K562 (cell line): ENCODE results near the gene ATP13A4. TPM values are rescaled to one million over a fixed set of nuclear protein-coding genes. Genes with fewer than 3 reads are reported as not detected.

Experiments used
- ATAC-seq: fragments of 200-7000 bp; cut with Tn5 transposase; 3 replicates; pipeline ENCODE4 v1.9.1; 2020; ENCODE audit warnings: moderate library complexity
- BruUV-seq: library from RNA; stranded (reverse); fragments of 400-500 nt; replicated peaks from 2 replicates; lab custom pipeline; 2021; lab: Mats Ljungman, UMichigan
- CTCF ChIA-PET: fragments of 300-600 bp; formaldehyde crosslinking; extraction: SDS; loops from one replicate; lab custom pipeline; 2021; ENCODE audit warnings: low intra/inter-chr PET ratio; lab: Yijun Ruan, JAX
- POLR2A ChIA-PET: fragments of 300-600, 350-650 bp; sonication (Branson Sonifier 250); formaldehyde crosslinking; extraction: SDS; loops from one replicate; lab custom pipeline; 2021; ENCODE audit warnings: antibody characterized with exemption, inconsistent platforms; lab: Yijun Ruan, JAX
- DNase-seq, 4 experiments: peaks; one replicate each; pipeline versions ENCODE4 v3.0.0 to v3.0.0-alpha.2; 2011 to 2018; ENCODE audit warnings: low spot score in 3 of 4, mixed read lengths in 3 of 4; ENCODE audit errors: extremely low read depth in 1 of 4
- FAIRE-seq: peaks from 2 replicates; lab custom pipeline; 2011; peaks lifted over from hg19 to GRCh38; lab: Jason Lieb, UNC
- H2AFZ ChIP-seq: 2 replicates; pipeline ENCODE4 v1.6.0; 2011; ENCODE audit warnings: low read depth, low read length, control low read depth, inconsistent platforms
- H3K27ac ChIP-seq: fragments of 200-600 bp; 3 replicates; pipeline ENCODE4 v1.8.0; 2011; ENCODE audit warnings: low read depth, mild to moderate bottlenecking, control low read depth, inconsistent platforms, low read length, moderate library complexity, mixed read lengths; ENCODE audit errors: extremely low read depth
- H3K27me3 ChIP-seq, 2 experiments: fragments of 300-600 bp in 1 of 2; 2 replicates in 1 of 2; 3 replicates in 1 of 2; pipeline versions ENCODE4 v1.6.0 to v1.8.0; 2011; ENCODE audit warnings: inconsistent platforms in 2 of 2, low read length in 2 of 2, mild to moderate bottlenecking in 1 of 2, mixed read lengths in 1 of 2, moderate library complexity in 1 of 2; ENCODE audit not compliant: control insufficient read depth in 2 of 2, insufficient read depth in 2 of 2
- H3K36me3 ChIP-seq: fragments of 300-600 bp; 3 replicates; pipeline ENCODE4 v1.8.0; 2011; ENCODE audit warnings: mild to moderate bottlenecking, low read length, inconsistent platforms; ENCODE audit not compliant: control insufficient read depth, insufficient read depth
- H3K4me1 ChIP-seq, 2 experiments: fragments of 200-600 bp in 1 of 2; replicated peaks in 1 of 2; 2 replicates in 1 of 2; 3 replicates in 1 of 2; pipeline versions ENCODE4 v1.5.1 to v1.8.0; 2011; ENCODE audit warnings: inconsistent platforms in 2 of 2, low read length in 2 of 2, mild to moderate bottlenecking in 1 of 2, mixed read lengths in 1 of 2, moderate library complexity in 1 of 2; ENCODE audit not compliant: control insufficient read depth in 2 of 2, insufficient read depth in 2 of 2
- H3K4me2 ChIP-seq: 2 replicates; pipeline ENCODE4 v1.6.1; 2011; ENCODE audit warnings: low read length, control low read depth, inconsistent platforms, mixed read lengths; ENCODE audit not compliant: insufficient read depth
- H3K4me3 ChIP-seq: fragments of 200-600 bp; sonication (generic), shearing (Covaris generic); 2 replicates; pipeline ENCODE4 v1.5.1; 2016; ENCODE audit warnings: control low read depth, inconsistent platforms
- H3K79me2 ChIP-seq: fragments of 200-600 bp; 3 replicates; pipeline ENCODE4 v1.8.0; 2011; ENCODE audit warnings: low read length, inconsistent platforms; ENCODE audit not compliant: control insufficient read depth, insufficient read depth
- H3K9ac ChIP-seq, 2 experiments: 2 replicates each; pipeline versions ENCODE4 v1.6.0 to v1.6.1; 2011; ENCODE audit warnings: low read depth in 2 of 2, low read length in 2 of 2, control low read depth in 1 of 2, inconsistent platforms in 1 of 2, mild to moderate bottlenecking in 1 of 2, mixed read lengths in 1 of 2; ENCODE audit not compliant: insufficient read depth in 1 of 2
- H3K9me1 ChIP-seq: one replicate; pipeline ENCODE4 v1.6.0; 2011; ENCODE audit warnings: inconsistent platforms, mild to moderate bottlenecking, low read length, moderate library complexity; ENCODE audit not compliant: control insufficient read depth, insufficient read depth
- H3K9me3 ChIP-seq: replicated peaks from 2 replicates; pipeline ENCODE4 v1.5.1; 2011; ENCODE audit warnings: low read depth, low read length, inconsistent platforms; ENCODE audit not compliant: control insufficient read depth, insufficient read depth
- H4K20me1 ChIP-seq: replicated peaks from 2 replicates; pipeline ENCODE4 v1.6.1; 2011; ENCODE audit warnings: low read length, inconsistent platforms, mixed read lengths; ENCODE audit not compliant: control insufficient read depth, insufficient read depth
- ATF1 ChIP-seq, 2 experiments: fragments of 450-650 bp in 1 of 2; IDR thresholded peaks; 2 replicates each; pipeline ENCODE4 v1.6.1; 2016; ENCODE audit warnings: missing compliant biosample characterization in 1 of 2, missing genetic modification characterization in 1 of 2
- BCL6 ChIP-seq: fragments of 250-450 bp; sonication (Bioruptor Pico); IDR thresholded peaks from 2 replicates; pipeline ENCODE4 v1.4.0; 2020
- BDP1 ChIP-seq: IDR thresholded peaks from 3 replicates; pipeline ENCODE4 v1.6.1; 2011; ENCODE audit not compliant: insufficient read length, insufficient read depth
- CBFA2T2 ChIP-seq: fragments of 450-650 bp; conservative IDR thresholded peaks from 2 replicates; pipeline ENCODE4 v1.6.1; 2017; ENCODE audit warnings: mild to moderate bottlenecking
- CHCHD3 ChIP-seq: fragments of 250-450 bp; sonication (Bioruptor Pico); IDR thresholded peaks from 2 replicates; pipeline ENCODE4 v2.1.2; 2022; ENCODE audit warnings: mild to moderate bottlenecking
- CXXC5 ChIP-seq: fragments of 250-450 bp; sonication (Bioruptor Pico); IDR thresholded peaks from 2 replicates; pipeline ENCODE4 v1.8.0; 2022; ENCODE audit warnings: inconsistent platforms, mild to moderate bottlenecking, moderate library complexity
- FOXA3 ChIP-seq, 2 experiments: fragments of 450-650 bp in 1 of 2; sonication (generic) in 1 of 2; formaldehyde crosslinking; IDR thresholded peaks in 1 of 2; conservative IDR thresholded peaks in 1 of 2; 2 replicates each; pipeline versions ENCODE4 v1.4.0 to v1.8.0; 2020 to 2022; ENCODE audit warnings: mild to moderate bottlenecking in 2 of 2, missing genetic modification reagents in 1 of 2
- HMGN3 ChIP-seq: IDR thresholded peaks from 2 replicates; pipeline ENCODE4 v1.6.1; 2011; ENCODE audit warnings: borderline replicate concordance, low read depth, mild to moderate bottlenecking, mixed read lengths, low read length; ENCODE audit not compliant: insufficient read length; ENCODE audit errors: extremely low read depth
- MCM5 ChIP-seq: fragments of 450-650 bp; IDR thresholded peaks from 2 replicates; pipeline ENCODE4 v1.6.1; 2016; ENCODE audit warnings: low read depth
- PTBP1 ChIP-seq: fragments of 200-400 bp; formaldehyde crosslinking; IDR thresholded peaks from 2 replicates; pipeline ENCODE4 v1.6.1; 2017; ENCODE audit warnings: low read depth, low read length
- PURB ChIP-seq: sonication (generic); formaldehyde crosslinking; IDR thresholded peaks from 2 replicates; pipeline ENCODE4 v1.9.0; 2021; ENCODE audit warnings: low read depth, mild to moderate bottlenecking, missing genetic modification reagents
- SLC30A9 ChIP-seq: fragments of 250-450 bp; sonication (Bioruptor Pico); IDR thresholded peaks from 2 replicates; pipeline ENCODE4 v1.8.0; 2022; ENCODE audit warnings: mild to moderate bottlenecking, moderate library complexity
- ZNF175 ChIP-seq: fragments of 200-800 bp; sonication (Bioruptor generic); IDR thresholded peaks from 2 replicates; pipeline ENCODE4 v1.6.1; 2016; ENCODE audit warnings: low read depth, mild to moderate bottlenecking, missing genetic modification characterization, missing compliant biosample characterization
- ZNF239 ChIP-seq: fragments of 250-450 bp; sonication (Bioruptor Pico); IDR thresholded peaks from 2 replicates; pipeline ENCODE4 v1.4.0; 2020; ENCODE audit warnings: mild to moderate bottlenecking
- ZNF766 ChIP-seq: fragments of 200-800 bp; sonication (Bioruptor generic); conservative IDR thresholded peaks from 2 replicates; pipeline ENCODE4 v1.6.1; 2016; ENCODE audit warnings: missing genetic modification characterization, missing compliant biosample characterization
- ZNF778 ChIP-seq: fragments of 450-650 bp; formaldehyde crosslinking; IDR thresholded peaks from 2 replicates; pipeline ENCODE4 v1.4.0; 2020; ENCODE audit warnings: mild to moderate bottlenecking, moderate library complexity
- WGBS: fragments of 100-300 bp; shearing (Covaris generic); methylation state at CpG from one replicate; pipeline ENCODE4 v1.1.6; 2016; ENCODE audit warnings: low coverage, mixed read lengths; ENCODE audit not compliant: insufficient coverage; ENCODE audit errors: missing lambda C conversion rate; 5-methylcytosine and 5-hydroxymethylcytosine counted together
- in situ Hi-C: fragments of 300-500 bp; cut with MboI; formaldehyde crosslinking; loops from 4 replicates; pipeline ENCODE4 v1.15.0; 2018; ENCODE audit warnings: inconsistent platforms, mixed read lengths
- intact Hi-C: fragments of 100-400 bp; cut with micrococcal nuclease; formaldehyde crosslinking; loops from 2 replicates; pipeline ENCODE4 v1.14.2; 2022
- polyA plus RNA-seq, 8 experiments: library from polyadenylated mRNA; depleted of rRNA in 4 of 8; stranded (reverse) in 5 of 8; unstranded in 3 of 8; fragments of >200 nt; fragmentation: Nextera tagmentation in 2 of 8; fragmentation: Illumina TruSeq in 1 of 8; extraction: Ambion mirVana in 2 of 8; extraction: Trizol in 1 of 8; gene quantifications; 2 replicates each; pipeline versions ENCODE4 v1.2.1 to v1.2.3, GENCODE V29; 2011 to 2014; ENCODE audit warnings: inconsistent platforms in 1 of 8, missing spikeins in 1 of 8
- total RNA-seq, 7 experiments: library from RNA; depleted of rRNA in 6 of 7; stranded (reverse); fragments of >200 nt in 6 of 7; fragmentation: Illumina TruSeq in 2 of 7; extraction: Trizol in 2 of 7; gene quantifications; 2 replicates each; pipeline versions ENCODE4 v1.2.1 to v1.2.3, GENCODE V29; 2011 to 2021; ENCODE audit warnings: low replicate concordance in 1 of 7
- TF ChIP-seq, protein P1 (sequence below): fragments of 250-450 bp; sonication (Bioruptor Pico); IDR thresholded peaks from 2 replicates; pipeline ENCODE4 v1.8.0; 2021; ENCODE audit warnings: moderate library complexity, mild to moderate bottlenecking, inconsistent platforms
- TF ChIP-seq, protein P2 (sequence below): fragments of 450-650 bp; conservative IDR thresholded peaks from 2 replicates; pipeline ENCODE4 v1.6.1; 2016; ENCODE audit warnings: missing genetic modification characterization, low read depth, mild to moderate bottlenecking, missing compliant biosample characterization, moderate library complexity
- TF ChIP-seq, protein P3 (sequence below): sonication (generic); IDR thresholded peaks from 2 replicates; pipeline ENCODE4 v1.6.1; 2016

Gene ATP13A4
- total and polyA plus RNA-seq, 9 of the 15 experiments (the other 6 are each of a cell fraction or from before 2014, with no cell fraction given) = 0.03 to 0.14 (median 0.07) TPM; not detected in 6

DNA sequence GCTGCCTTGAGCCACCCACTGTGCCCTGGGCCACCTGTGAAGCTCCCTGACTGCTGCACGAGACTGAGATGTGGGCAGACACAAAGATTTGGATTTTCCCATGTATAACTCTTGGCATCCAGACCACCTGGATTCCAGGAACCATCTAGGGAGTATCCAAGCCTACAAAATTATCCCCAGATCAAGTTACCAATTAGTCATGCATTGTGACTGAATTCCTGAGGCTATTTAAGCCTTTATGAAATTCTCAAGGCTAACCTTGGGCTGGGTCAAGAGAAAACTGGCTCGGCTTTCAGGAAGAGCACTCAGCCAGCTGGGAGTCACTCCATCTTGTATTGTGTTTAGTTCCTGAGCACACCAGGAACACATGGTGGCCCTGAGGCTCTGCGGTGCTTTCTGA, 162.8 kb downstream of the ATP13A4 start (continued):
- TF ChIP-seq ZNF766 (CRISPR knock-in tag) (no peak), ZNF778 (CRISPR knock-in tag) (no peak), FOXA3 (CRISPR knock-in tag; conservative IDR thresholded peaks at IDR 0.05 in 1 of 2, IDR thresholded peaks at IDR 0.05 in 1 of 2) (no peak), BDP1 (no peak), CXXC5 (no peak)

DNA sequence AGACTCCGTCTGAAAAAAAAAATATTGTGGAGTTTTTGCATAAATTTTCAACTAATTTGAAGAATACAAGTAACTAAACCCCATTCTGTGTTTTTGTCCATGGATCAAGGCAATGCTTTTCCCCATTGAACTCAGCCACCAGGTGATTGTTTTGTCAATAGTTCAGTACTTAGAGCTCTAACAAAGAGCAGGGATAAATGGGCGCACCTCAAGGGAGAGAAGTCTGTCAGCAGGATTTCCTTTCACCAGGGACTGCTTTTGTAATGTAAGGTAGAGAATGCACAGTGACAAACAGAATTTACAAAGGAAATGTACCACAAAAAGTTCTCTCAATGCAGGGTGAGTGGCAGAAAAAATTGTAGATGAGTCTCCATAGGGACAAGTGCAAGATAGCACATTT, 165.4 kb downstream of the ATP13A4 start:
- in situ Hi-C loops = no loop called here
- WGBS = 0% methylated on average over 2 of the region's 2 CpGs
- H3K79me2 ChIP-seq = no peaks in the 10 kb centered on the region
- no peaks in the 10 kb centered on the region for H3K9me3 ChIP-seq
- H3K4me2 ChIP-seq = no peak overlapping the region
- TF ChIP-seq ATF1 (CRISPR knock-in tag; IDR thresholded peaks at IDR 0.05) = no peak
- no peak for TF ChIP-seq ATF1 (tag; IDR thresholded peaks at IDR 0.05)
- TF ChIP-seq ZNF239 (CRISPR knock-in tag) = no peak
- no peak for TF ChIP-seq PURB (CRISPR knock-in tag)
- no peak for TF ChIP-seq PTBP1
- TF ChIP-seq, protein P1, sequence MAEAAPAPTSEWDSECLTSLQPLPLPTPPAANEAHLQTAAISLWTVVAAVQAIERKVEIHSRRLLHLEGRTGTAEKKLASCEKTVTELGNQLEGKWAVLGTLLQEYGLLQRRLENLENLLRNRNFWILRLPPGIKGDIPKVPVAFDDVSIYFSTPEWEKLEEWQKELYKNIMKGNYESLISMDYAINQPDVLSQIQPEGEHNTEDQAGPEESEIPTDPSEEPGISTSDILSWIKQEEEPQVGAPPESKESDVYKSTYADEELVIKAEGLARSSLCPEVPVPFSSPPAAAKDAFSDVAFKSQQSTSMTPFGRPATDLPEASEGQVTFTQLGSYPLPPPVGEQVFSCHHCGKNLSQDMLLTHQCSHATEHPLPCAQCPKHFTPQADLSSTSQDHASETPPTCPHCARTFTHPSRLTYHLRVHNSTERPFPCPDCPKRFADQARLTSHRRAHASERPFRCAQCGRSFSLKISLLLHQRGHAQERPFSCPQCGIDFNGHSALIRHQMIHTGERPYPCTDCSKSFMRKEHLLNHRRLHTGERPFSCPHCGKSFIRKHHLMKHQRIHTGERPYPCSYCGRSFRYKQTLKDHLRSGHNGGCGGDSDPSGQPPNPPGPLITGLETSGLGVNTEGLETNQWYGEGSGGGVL = no peak
- no peak for TF ChIP-seq MCM5
- TF ChIP-seq CHCHD3 = no peak
- TF ChIP-seq ZNF175 (CRISPR knock-in tag) = no peak
- TF ChIP-seq, protein P2, sequence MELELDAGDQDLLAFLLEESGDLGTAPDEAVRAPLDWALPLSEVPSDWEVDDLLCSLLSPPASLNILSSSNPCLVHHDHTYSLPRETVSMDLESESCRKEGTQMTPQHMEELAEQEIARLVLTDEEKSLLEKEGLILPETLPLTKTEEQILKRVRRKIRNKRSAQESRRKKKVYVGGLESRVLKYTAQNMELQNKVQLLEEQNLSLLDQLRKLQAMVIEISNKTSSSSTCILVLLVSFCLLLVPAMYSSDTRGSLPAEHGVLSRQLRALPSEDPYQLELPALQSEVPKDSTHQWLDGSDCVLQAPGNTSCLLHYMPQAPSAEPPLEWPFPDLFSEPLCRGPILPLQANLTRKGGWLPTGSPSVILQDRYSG (tag) = no peak
- TF ChIP-seq BCL6 (CRISPR knock-in tag) = no peak
- TF ChIP-seq CBFA2T2 = no peak
- TF ChIP-seq SLC30A9 (CRISPR knock-in tag) = no peak
- no peak for TF ChIP-seq HMGN3
- TF ChIP-seq, protein P3, sequence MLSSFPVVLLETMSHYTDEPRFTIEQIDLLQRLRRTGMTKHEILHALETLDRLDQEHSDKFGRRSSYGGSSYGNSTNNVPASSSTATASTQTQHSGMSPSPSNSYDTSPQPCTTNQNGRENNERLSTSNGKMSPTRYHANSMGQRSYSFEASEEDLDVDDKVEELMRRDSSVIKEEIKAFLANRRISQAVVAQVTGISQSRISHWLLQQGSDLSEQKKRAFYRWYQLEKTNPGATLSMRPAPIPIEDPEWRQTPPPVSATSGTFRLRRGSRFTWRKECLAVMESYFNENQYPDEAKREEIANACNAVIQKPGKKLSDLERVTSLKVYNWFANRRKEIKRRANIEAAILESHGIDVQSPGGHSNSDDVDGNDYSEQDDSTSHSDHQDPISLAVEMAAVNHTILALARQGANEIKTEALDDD = no peak
- no TSS peak for BruUV-seq
- intact Hi-C loops = no loop called here
- H3K4me3 ChIP-seq = no peak overlapping the region
- no peak overlapping the region for H3K27ac ChIP-seq
- H4K20me1 ChIP-seq = no peaks in the 10 kb centered on the region
- CTCF ChIA-PET = no interaction called here
- peaks cover 4 to 9% of the 10 kb centered on the region in 2 experiments; a peak in 2 of 5 replicates for H3K27me3 ChIP-seq
- no peak overlapping the region for H2AFZ ChIP-seq
- H3K9ac ChIP-seq = no peak overlapping the region
- FAIRE-seq = no peak
- no peaks in the 10 kb centered on the region for H3K9me1 ChIP-seq
- no peak for DNase-seq
- H3K4me1 ChIP-seq = no peaks in the 10 kb centered on the region
- no peak for ATAC-seq
- no peaks in the 10 kb centered on the region for H3K36me3 ChIP-seq
- POLR2A ChIA-PET = no interaction called here
